Heart left ventricle (tissue), 16 donors: Measurements from ENCODE around the gene PTGS1. TPM values are rescaled to one million over a fixed set of nuclear protein-coding genes. Genes with fewer than 3 reads are reported as not detected.

Experiments
- ATAC-seq, 4 donors: fragments of 200-7000 bp; cut with Tn5 transposase; one replicate each; pipeline ENCODE4 v1.9.1; 2020 to 2022; ENCODE audit warnings: moderate library complexity in 4 of 4, mild to moderate bottlenecking in 3 of 4, moderate number of reproducible peaks in 1 of 4
- DNase-seq, 5 donors: peaks; one replicate each; pipeline ENCODE4 v3.0.0-alpha.2; 2020
- H3K27ac ChIP-seq, 12 donors: fragments of 200-600 bp; sonication (generic) in 4 of 12; one replicate each; pipeline versions ENCODE4 v1.5.0 to v1.8.0; 2016 to 2022; ENCODE audit warnings: mild to moderate bottlenecking in 2 of 12
- H3K27me3 ChIP-seq, 9 donors: fragments of 200-600 bp; sonication (generic) in 2 of 9; one replicate each; pipeline versions ENCODE4 v1.5.1 to v1.8.0; 2016 to 2022; ENCODE audit warnings: mild to moderate bottlenecking in 3 of 9
- H3K36me3 ChIP-seq, 9 donors: fragments of 200-600 bp; sonication (generic) in 2 of 9; one replicate each; pipeline versions ENCODE4 v1.5.0 to v1.8.0; 2018 to 2022; ENCODE audit warnings: mild to moderate bottlenecking in 2 of 9
- H3K4me1 ChIP-seq, 12 donors: fragments of 200-600 bp; sonication (generic) in 4 of 12; one replicate each; pipeline versions ENCODE4 v1.5.0 to v1.8.0; 2016 to 2022; ENCODE audit warnings: mild to moderate bottlenecking in 3 of 12
- H3K4me3 ChIP-seq, 12 donors: fragments of 200-600 bp; sonication (generic) in 4 of 12; one replicate each; pipeline versions ENCODE4 v1.5.0 to v1.8.0; 2017 to 2022; ENCODE audit warnings: mild to moderate bottlenecking in 9 of 12, moderate library complexity in 4 of 12
- H3K9me3 ChIP-seq, 12 donors: fragments of 200-600 bp; sonication (generic) in 4 of 12; one replicate each; pipeline versions ENCODE4 v1.5.0 to v1.8.0; 2016 to 2022; ENCODE audit warnings: mild to moderate bottlenecking in 1 of 12
- POLR2A ChIP-seq, 2 donors: fragments of 450-650 bp; IDR thresholded peaks; one replicate each; pipeline ENCODE4 v1.6.1; 2017; ENCODE audit warnings: antibody characterized with exemption in 2 of 2, mild to moderate bottlenecking in 2 of 2, moderate library complexity in 2 of 2
- WGBS, 4 donors: extraction: QIAGEN DNeasy Blood & Tissue Kit in 2 of 4; methylation state at CpG; one replicate each; pipeline versions ENCODE4 v1.1.5 to v1.1.7; 2013 to 2018; 5-methylcytosine and 5-hydroxymethylcytosine counted together
- intact Hi-C, 10 donors: fragments of 100-400 bp; cut with DNase I; formaldehyde crosslinking; loops; one replicate each; pipeline versions ENCODE4 v1.11.1 to v1.14.2; 2022
- polyA plus RNA-seq, 2 donors: library from polyadenylated mRNA; stranded (reverse); fragments of 200-250 nt; gene quantifications; one replicate each; pipeline ENCODE4 v1.2.3, GENCODE V29; 2013
- total RNA-seq, 9 donors: library from RNA; depleted of rRNA in 2 of 9; stranded (reverse); fragments of >200 nt in 2 of 9; fragmentation: NEBNext Ultra II Directional in 3 of 9; extraction: Animal tissue kit (Norgen Biotek cat#: 25700) in 3 of 9; gene quantifications; one replicate each; pipeline versions ENCODE4 v1.1.0 to v1.2.4, GENCODE V29; 2016 to 2023
- TF ChIP-seq, protein P1 (sequence below), 12 donors: fragments of 200-600 bp; sonication (generic) in 4 of 12; IDR thresholded peaks; one replicate each; pipeline versions ENCODE4 v1.5.0 to v1.8.0; 2018 to 2022; ENCODE audit warnings: antibody characterized with exemption in 12 of 12, mild to moderate bottlenecking in 5 of 12
- donor health status: ischemic (EF 13 %, LVEDD 7.1; RV severe dilation, severe dysfunction).
- donor health status: healthy with polysubstance abuse.
- donor health status: DM: no; HTN: yes; CAD: no.
- donor health status: DM: no; HTN: no; CAD: no.
- donor health status: ischemic (EF 25% LVEDD 6.9; RV normal size, moderate dysfunction).
- donor health status: ischemic (EF 25% LVEDD 5.7; RV mildly dilated, moderate dysfunction).
- donor health status: healthy.
- donor health status: DM: yes; HTN: yes; CAD: no.
- donor health status: ischemic (EF 35%, LVEDD 5.7; RV mildly dilated, moderate dysfunction).
- donor health status: nonischemic (EF 11% LVEDD 7.7; RV severe dilation, severe dysfunction).
- donor health status: DM: yes; HTN: yes; CAD: no.
- donor health status: PGD.
- donor health status: ischemic (EF 29% LVEDD 5.4; RV normal size, mild dysfunction).
- donor health status: nonischemic (EF 23%, LVEDD 6.1; RV moderate dilation, normal function).

The PTGS1 gene
- total and polyA plus RNA-seq, 11 donors, result 0.91 to 24.7 (median 6.3) TPM

DNA sequence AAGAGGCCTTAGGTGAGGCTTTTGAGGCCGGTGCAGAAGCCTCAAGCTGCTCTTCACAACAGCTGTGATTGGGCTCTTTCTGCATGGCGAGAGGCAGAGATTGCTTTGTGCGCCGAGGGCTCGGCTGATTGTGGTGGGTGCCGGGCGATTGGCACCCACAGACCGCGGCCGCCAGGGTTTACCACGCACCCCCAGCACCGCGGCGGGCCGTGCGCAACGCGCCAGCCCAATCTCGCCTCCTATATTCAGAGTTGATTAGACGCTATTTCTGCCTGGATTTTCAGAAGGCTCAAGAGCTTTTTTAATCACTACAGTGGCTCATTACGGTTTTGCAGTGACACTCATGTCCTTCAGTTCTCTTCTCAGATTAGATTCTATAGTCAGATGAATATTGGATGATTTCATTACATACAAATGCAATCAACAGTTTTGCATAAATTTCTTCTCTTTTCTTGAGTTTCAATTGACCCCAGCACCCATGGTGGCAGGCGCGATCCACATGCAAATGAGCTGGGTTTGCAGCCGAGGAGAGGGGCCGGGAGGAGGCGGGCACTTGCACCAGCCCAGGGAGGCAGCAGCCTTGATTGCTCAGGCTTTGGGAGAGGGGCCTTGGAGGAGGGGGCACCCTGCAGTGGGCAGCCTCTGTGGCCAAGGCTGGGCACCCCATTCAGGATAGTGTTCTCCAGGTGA, 33.8 kb upstream of the PTGS1 start:
- DNase-seq (no peak), ATAC-seq (no peak)
- Histone ChIP-seq H3K36me3 (no peaks in the 10 kb centered on the region), H3K4me1 (peaks cover 0 to 24% (median 9%) of the 10 kb centered on the region in 12 donors), H3K9me3 (no peaks in the 10 kb centered on the region), H3K27ac (no peak overlapping the region), H3K4me3 (no peak overlapping the region), H3K27me3 (no peaks in the 10 kb centered on the region)
- TF ChIP-seq, protein P1, sequence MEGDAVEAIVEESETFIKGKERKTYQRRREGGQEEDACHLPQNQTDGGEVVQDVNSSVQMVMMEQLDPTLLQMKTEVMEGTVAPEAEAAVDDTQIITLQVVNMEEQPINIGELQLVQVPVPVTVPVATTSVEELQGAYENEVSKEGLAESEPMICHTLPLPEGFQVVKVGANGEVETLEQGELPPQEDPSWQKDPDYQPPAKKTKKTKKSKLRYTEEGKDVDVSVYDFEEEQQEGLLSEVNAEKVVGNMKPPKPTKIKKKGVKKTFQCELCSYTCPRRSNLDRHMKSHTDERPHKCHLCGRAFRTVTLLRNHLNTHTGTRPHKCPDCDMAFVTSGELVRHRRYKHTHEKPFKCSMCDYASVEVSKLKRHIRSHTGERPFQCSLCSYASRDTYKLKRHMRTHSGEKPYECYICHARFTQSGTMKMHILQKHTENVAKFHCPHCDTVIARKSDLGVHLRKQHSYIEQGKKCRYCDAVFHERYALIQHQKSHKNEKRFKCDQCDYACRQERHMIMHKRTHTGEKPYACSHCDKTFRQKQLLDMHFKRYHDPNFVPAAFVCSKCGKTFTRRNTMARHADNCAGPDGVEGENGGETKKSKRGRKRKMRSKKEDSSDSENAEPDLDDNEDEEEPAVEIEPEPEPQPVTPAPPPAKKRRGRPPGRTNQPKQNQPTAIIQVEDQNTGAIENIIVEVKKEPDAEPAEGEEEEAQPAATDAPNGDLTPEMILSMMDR (IDR thresholded peaks at IDR 0.05), result no peak
- no peak for TF ChIP-seq POLR2A (IDR thresholded peaks at IDR 0.05)
- intact Hi-C loops, result loop anchor here in 1 of 10 donors (10.0 kb wide), 1 partner anchor 58 kb away; no protein-coding TSS in a partner anchor
- WGBS, 4 donors, result 51 to 71% (median 51%) methylated on average over 25 to 26 of the region's 26 CpGs

- 72 to 83% (median 73%) methylated on average over 4 of the region's 4 CpGs for WGBS, 4 donors
- Histone ChIP-seq H3K4me1 (peaks cover 0 to 19% (median 5%) of the 10 kb centered on the region in 12 donors), H3K27me3 (no peaks in the 10 kb centered on the region), H3K27ac (no peak overlapping the region), H3K36me3 (no peaks in the 10 kb centered on the region), H3K9me3 (no peaks in the 10 kb centered on the region), H3K4me3 (no peak overlapping the region)
- DNase-seq (no peak), ATAC-seq (no peak)
- no peak for TF ChIP-seq POLR2A (IDR thresholded peaks at IDR 0.05)
- TF ChIP-seq, protein P1 (IDR thresholded peaks at IDR 0.05), result no peak
- intact Hi-C loops, result loop anchor here in 1 of 10 donors (10.0 kb wide), 1 partner anchor 57 kb away; no protein-coding TSS in a partner anchor
Measured at GRCh38 chr9:122337556-122337929, 33.3 kb upstream of the PTGS1 start.

- Histone ChIP-seq H3K4me1 (peaks cover 0 to 17% (median 5%) of the 10 kb centered on the region in 12 donors), H3K36me3 (no peaks in the 10 kb centered on the region), H3K27me3 (no peaks in the 10 kb centered on the region), H3K27ac (no peak overlapping the region), H3K4me3 (no peak overlapping the region), H3K9me3 (no peaks in the 10 kb centered on the region)
- WGBS, 4 donors, result 41 to 70% (median 63%) methylated on average over 6 of the region's 6 CpGs
- DNase-seq, result no peak
- intact Hi-C loops, result loop anchor here in 1 of 10 donors (10.0 kb wide), 1 partner anchor 56 kb away; no protein-coding TSS in a partner anchor
- no peak for TF ChIP-seq POLR2A (IDR thresholded peaks at IDR 0.05)
- TF ChIP-seq, protein P1 (IDR thresholded peaks at IDR 0.05), result no peak
- no peak for ATAC-seq
Measured at GRCh38 chr9:122338536-122338935, 32.3 kb upstream of the PTGS1 start.

- peaks cover 0 to 17% (median 5%) of the 10 kb centered on the region in 12 donors for H3K4me1 ChIP-seq
- TF ChIP-seq, protein P1 (IDR thresholded peaks at IDR 0.05), result no peak
- no peak for TF ChIP-seq POLR2A (IDR thresholded peaks at IDR 0.05)
- no peak overlapping the region for H3K4me3 ChIP-seq
- WGBS, 4 donors, result 56 to 59% (median 57%) methylated on average over 3 of the region's 3 CpGs
- H3K27me3 ChIP-seq, result no peaks in the 10 kb centered on the region
- ATAC-seq (peak in 2 of 4 donors; percentile 23 to 46), DNase-seq (no peak)
- H3K27ac ChIP-seq, result no peak overlapping the region
- H3K36me3 ChIP-seq, result no peaks in the 10 kb centered on the region
- intact Hi-C loops, result loop anchor here in 1 of 10 donors (10.0 kb wide), 1 partner anchor 56 kb away; no protein-coding TSS in a partner anchor
- H3K9me3 ChIP-seq, result no peaks in the 10 kb centered on the region
Measured at GRCh38 chr9:122338994-122339393, 31.8 kb upstream of the PTGS1 start.
